ENCODE results near the gene GALNT1. TPM values are rescaled to one million over a fixed set of nuclear protein-coding genes. Genes with fewer than 3 reads are reported as not detected.

The GALNT1 gene
- total RNA-seq, 2 experiments from 2014 or later: 36.2 to 42.7 TPM

DNA sequence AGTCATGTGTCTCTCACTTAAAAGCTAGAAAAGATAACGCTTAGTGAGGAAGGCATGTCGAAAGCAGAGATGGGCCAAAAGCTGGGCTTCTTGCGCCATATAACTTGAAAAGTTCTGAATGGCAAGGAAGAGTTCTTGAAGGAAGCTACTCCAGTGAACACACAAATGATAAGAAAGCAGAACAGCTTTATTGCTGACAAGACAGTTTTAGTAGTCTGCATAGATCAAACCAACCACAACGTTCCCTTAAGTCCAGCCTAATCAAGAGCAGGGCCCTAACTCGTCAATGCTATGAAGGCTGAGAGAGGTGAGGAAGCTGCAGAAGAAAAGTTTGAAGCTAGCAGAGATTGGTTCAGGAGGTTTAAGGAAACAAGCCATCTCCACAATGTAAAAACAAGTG, 55.7 kb downstream of the GALNT1 start:
- H3K36me3 Mint-ChIP-seq: peaks cover 8% of the 10 kb centered on the region
- no peak overlapping the region for H3K27ac Mint-ChIP-seq
- CTCF ChIA-PET: no interaction called here
- no peaks in the 10 kb centered on the region for H3K27me3 Mint-ChIP-seq
- H3K4me1 Mint-ChIP-seq: no peaks in the 10 kb centered on the region
- no peak overlapping the region for H3K4me3 Mint-ChIP-seq
- ATAC-seq (no peak), DNase-seq (no peak)
- peaks cover 13% of the 10 kb centered on the region for H3K9me3 Mint-ChIP-seq (ENCODE audit: low read depth)

DNA sequence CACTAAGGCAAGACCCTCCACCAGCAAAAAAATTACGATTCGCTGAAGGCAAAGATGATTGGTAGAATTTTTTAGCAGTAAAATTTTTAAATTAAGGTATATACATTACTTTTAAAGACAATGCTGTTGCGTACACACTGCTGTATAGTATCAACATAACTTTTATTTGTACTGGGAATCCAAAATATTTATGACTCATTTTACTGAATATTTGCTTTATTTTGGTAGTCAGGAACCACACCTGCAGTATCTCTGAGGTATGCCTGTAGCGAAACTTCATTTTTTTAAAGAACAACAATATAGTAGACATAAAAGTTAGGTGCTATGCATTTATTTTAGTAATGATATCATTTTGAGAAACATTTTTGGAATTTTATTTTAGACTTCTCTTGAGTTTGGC, 57.8 kb downstream of the GALNT1 start:
- H3K27ac Mint-ChIP-seq: no peak overlapping the region
- peaks cover 10% of the 10 kb centered on the region for H3K36me3 Mint-ChIP-seq
- CTCF ChIA-PET: interaction anchor here (0.8 kb wide), 1 partner anchor 10 kb away, joined by 3 read pairs; no protein-coding TSS in a partner anchor
- H3K4me1 Mint-ChIP-seq: no peaks in the 10 kb centered on the region
- no peak for ATAC-seq
- H3K4me3 Mint-ChIP-seq: no peak overlapping the region
- DNase-seq: no peak
- no peaks in the 10 kb centered on the region for H3K27me3 Mint-ChIP-seq
- peaks cover 18% of the 10 kb centered on the region for H3K9me3 Mint-ChIP-seq (ENCODE audit: low read depth)

- Mint-ChIP-seq H3K27ac (no peak overlapping the region), H3K36me3 (peaks cover 11% of the 10 kb centered on the region), H3K4me3 (no peak overlapping the region), H3K27me3 (no peaks in the 10 kb centered on the region), H3K9me3 (ENCODE audit: low read depth) (peaks cover 18% of the 10 kb centered on the region), H3K4me1 (no peaks in the 10 kb centered on the region)
- no peak for ATAC-seq
- DNase-seq: no peak
- CTCF ChIA-PET: no interaction called here
Measured at GRCh38 chr18:35641467-35641866, 59.9 kb downstream of the GALNT1 start.

DNA sequence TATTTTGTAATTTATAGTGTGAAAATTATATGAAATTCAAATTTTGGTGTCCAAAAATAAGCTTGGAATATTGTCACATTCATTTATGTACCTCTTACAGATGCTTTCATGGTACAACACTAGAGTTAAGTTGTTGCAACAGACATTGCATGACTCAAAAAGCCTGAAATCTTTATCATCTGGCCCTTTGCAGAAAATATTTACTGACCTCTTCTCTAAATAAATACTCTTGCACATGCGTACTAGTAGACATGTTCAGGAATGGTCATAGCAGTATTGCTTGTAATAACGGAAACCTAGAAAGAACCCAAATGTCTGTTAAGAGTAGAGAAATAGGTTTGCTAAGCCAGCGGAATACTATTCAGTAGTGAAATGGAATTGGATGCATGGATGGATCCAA, 60.4 kb downstream of the GALNT1 start:
- H3K36me3 Mint-ChIP-seq: peaks cover 9% of the 10 kb centered on the region
- ATAC-seq (no peak), DNase-seq (no peak)
- peaks cover 17% of the 10 kb centered on the region for H3K9me3 Mint-ChIP-seq (ENCODE audit: low read depth)
- no peaks in the 10 kb centered on the region for H3K4me1 Mint-ChIP-seq
- H3K4me3 Mint-ChIP-seq: no peak overlapping the region
- CTCF ChIA-PET: no interaction called here
- no peak overlapping the region for H3K27ac Mint-ChIP-seq
- H3K27me3 Mint-ChIP-seq: no peaks in the 10 kb centered on the region

- H3K4me1 Mint-ChIP-seq: no peaks in the 10 kb centered on the region
- ATAC-seq (no peak), DNase-seq (no peak)
- CTCF ChIA-PET: no interaction called here
- peaks cover 10% of the 10 kb centered on the region for H3K9me3 Mint-ChIP-seq (ENCODE audit: low read depth)
- no peaks in the 10 kb centered on the region for H3K27me3 Mint-ChIP-seq
- H3K27ac Mint-ChIP-seq: no peak overlapping the region
- H3K4me3 Mint-ChIP-seq: no peak overlapping the region
- peaks cover 5% of the 10 kb centered on the region for H3K36me3 Mint-ChIP-seq
Measured at GRCh38 chr18:35642802-35643201, 61.3 kb downstream of the GALNT1 start.

DNA sequence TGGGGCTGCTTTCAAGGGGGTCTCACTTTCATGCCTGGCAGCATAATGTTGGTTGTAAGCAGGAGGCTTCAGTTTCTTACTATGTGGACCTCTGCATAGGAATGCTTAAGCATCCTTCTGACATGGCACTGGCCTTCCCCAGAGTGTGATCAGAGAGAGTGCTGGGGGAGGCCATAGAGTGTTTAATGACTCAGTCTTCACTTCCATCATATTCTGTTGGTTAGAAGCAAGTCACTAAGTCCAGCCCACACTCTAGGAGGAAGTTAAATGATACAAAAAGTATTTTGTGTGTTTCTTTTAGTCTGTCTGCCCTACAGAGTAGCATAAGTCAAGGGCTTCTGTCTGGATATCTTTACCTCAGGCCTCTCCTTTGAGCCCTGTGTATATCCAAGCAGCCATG, 64.9 kb downstream of the GALNT1 start:
- ATAC-seq: no peak
- Mint-ChIP-seq H3K27me3 (no peaks in the 10 kb centered on the region), H3K4me1 (no peaks in the 10 kb centered on the region), H3K36me3 (peaks cover 5% of the 10 kb centered on the region), H3K4me3 (no peak overlapping the region), H3K9me3 (ENCODE audit: low read depth) (peaks cover 6% of the 10 kb centered on the region), H3K27ac (no peak overlapping the region)
- CTCF ChIA-PET: no interaction called here
- DNase-seq: no peak

DNA sequence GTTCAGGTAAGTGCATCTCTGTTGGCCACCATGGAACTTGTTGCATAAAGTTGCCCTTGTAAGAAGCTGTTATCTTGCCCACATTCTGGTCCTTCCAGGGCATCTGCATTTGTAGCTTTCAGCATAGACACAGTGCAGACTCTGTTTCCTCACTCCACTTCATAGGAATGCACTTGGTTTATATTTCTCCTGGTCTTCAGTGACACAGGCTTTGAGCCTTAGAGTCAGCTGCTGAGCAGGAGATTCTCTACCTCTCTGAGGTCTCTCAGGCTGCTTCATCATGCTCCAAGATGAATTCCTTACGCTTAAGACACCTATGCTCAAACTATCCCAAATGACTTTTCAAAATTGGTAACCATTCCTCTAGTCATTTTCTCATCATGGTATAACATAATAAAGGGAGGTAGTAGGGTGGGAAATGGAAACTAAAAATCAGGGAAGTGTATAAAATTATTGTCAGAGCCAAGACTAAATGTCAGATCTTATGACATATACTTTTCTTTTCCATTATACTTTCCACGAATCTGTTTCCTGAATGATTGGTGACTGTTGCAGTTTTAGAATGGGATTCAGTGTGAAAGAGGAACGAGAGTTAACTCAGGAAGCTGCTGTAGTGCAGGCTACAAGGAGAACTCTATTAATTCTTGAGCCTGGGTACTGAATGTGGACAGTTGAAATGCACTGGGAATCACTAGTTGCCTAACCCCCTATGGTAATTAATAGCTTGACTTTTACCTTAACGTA, 72.0 kb downstream of the GALNT1 start:
- no peak for ATAC-seq
- no peak for DNase-seq
- H3K27ac Mint-ChIP-seq: no peak overlapping the region
- no peaks in the 10 kb centered on the region for H3K4me1 Mint-ChIP-seq
- CTCF ChIA-PET: no interaction called here
- no peaks in the 10 kb centered on the region for H3K9me3 Mint-ChIP-seq (ENCODE audit: low read depth)
- H3K4me3 Mint-ChIP-seq: no peak overlapping the region
- peaks cover 1% of the 10 kb centered on the region for H3K36me3 Mint-ChIP-seq
- no peaks in the 10 kb centered on the region for H3K27me3 Mint-ChIP-seq

GRCh38 chr18:35658112-35658511, 76.6 kb downstream of the GALNT1 start:
- CTCF ChIA-PET: no interaction called here
- no peak for DNase-seq
- Mint-ChIP-seq H3K9me3 (ENCODE audit: low read depth) (no peaks in the 10 kb centered on the region), H3K4me3 (no peak overlapping the region), H3K4me1 (peaks cover 6% of the 10 kb centered on the region), H3K27me3 (no peaks in the 10 kb centered on the region), H3K27ac (no peak overlapping the region), H3K36me3 (no peaks in the 10 kb centered on the region)
- ATAC-seq: no peak

GRCh38 chr18:35661483-35662146, 80.1 kb downstream of the GALNT1 start:
- H3K36me3 Mint-ChIP-seq: peaks cover 21% of the 10 kb centered on the region
- H3K27me3 Mint-ChIP-seq: no peaks in the 10 kb centered on the region
- DNase-seq (no peak), ATAC-seq (no peak)
- H3K4me1 Mint-ChIP-seq: peaks cover 6% of the 10 kb centered on the region
- H3K27ac Mint-ChIP-seq: no peak overlapping the region
- CTCF ChIA-PET: no interaction called here
- no peaks in the 10 kb centered on the region for H3K9me3 Mint-ChIP-seq (ENCODE audit: low read depth)
- H3K4me3 Mint-ChIP-seq: no peak overlapping the region

GRCh38 chr18:35662293-35663062, 80.9 kb downstream of the GALNT1 start:
- H3K9me3 Mint-ChIP-seq (ENCODE audit: low read depth): no peaks in the 10 kb centered on the region
- H3K4me1 Mint-ChIP-seq: peaks cover 6% of the 10 kb centered on the region
- H3K27me3 Mint-ChIP-seq: no peaks in the 10 kb centered on the region
- DNase-seq (no peak), ATAC-seq (no peak)
- CTCF ChIA-PET: no interaction called here
- H3K27ac Mint-ChIP-seq: no peak overlapping the region
- no peak overlapping the region for H3K4me3 Mint-ChIP-seq
- H3K36me3 Mint-ChIP-seq: peaks cover 25% of the 10 kb centered on the region

GRCh38 chr18:35671966-35672603, 90.5 kb downstream of the GALNT1 start:
- no peak for ATAC-seq
- peaks cover 11% of the 10 kb centered on the region for H3K36me3 Mint-ChIP-seq
- no peak overlapping the region for H3K4me3 Mint-ChIP-seq
- CTCF ChIA-PET: no interaction called here
- H3K27ac Mint-ChIP-seq: no peak overlapping the region
- H3K9me3 Mint-ChIP-seq (ENCODE audit: low read depth): peaks cover 5% of the 10 kb centered on the region
- no peak for DNase-seq
- no peaks in the 10 kb centered on the region for H3K27me3 Mint-ChIP-seq
- H3K4me1 Mint-ChIP-seq: no peaks in the 10 kb centered on the region

GRCh38 chr18:35672897-35673296, 91.4 kb downstream of the GALNT1 start:
- DNase-seq (no peak), ATAC-seq (no peak)
- H3K9me3 Mint-ChIP-seq (ENCODE audit: low read depth): peaks cover 1% of the 10 kb centered on the region
- H3K27ac Mint-ChIP-seq: no peak overlapping the region
- H3K4me1 Mint-ChIP-seq: no peaks in the 10 kb centered on the region
- H3K27me3 Mint-ChIP-seq: no peaks in the 10 kb centered on the region
- peaks cover 5% of the 10 kb centered on the region for H3K36me3 Mint-ChIP-seq
- no peak overlapping the region for H3K4me3 Mint-ChIP-seq
- CTCF ChIA-PET: no interaction called here

- no peaks in the 10 kb centered on the region for H3K4me1 Mint-ChIP-seq
- no peak overlapping the region for H3K4me3 Mint-ChIP-seq
- H3K27ac Mint-ChIP-seq: no peak overlapping the region
- no peak for ATAC-seq
- H3K36me3 Mint-ChIP-seq: peaks cover 3% of the 10 kb centered on the region
- CTCF ChIA-PET: no interaction called here
- no peaks in the 10 kb centered on the region for H3K27me3 Mint-ChIP-seq
- H3K9me3 Mint-ChIP-seq (ENCODE audit: low read depth): no peaks in the 10 kb centered on the region
- DNase-seq: no peak
Measured at GRCh38 chr18:35673682-35674081, 92.1 kb downstream of the GALNT1 start.

Data from activated CD8-positive, alpha-beta memory T cell treated with anti-CD3 and anti-CD28 coated beads, Interleukin-2, amount 10 ng/mL, durations not matched to agents 7 days and 5 days (primary cell).